SU-DHL-6 (cell line): Measurements from ENCODE around the gene PRR22.

Source experiments
- EZH2phosphoT487 ChIP-seq: fragments of 200-600 bp; sonication (generic), shearing (Covaris generic); conservative IDR thresholded peaks from 2 replicates; pipeline ENCODE4 v1.6.1; 2018; ENCODE audit warnings: mild to moderate bottlenecking, antibody characterized with exemption, low read length, moderate library complexity, mixed read lengths
- TF ChIP-seq, protein P1 (sequence below): fragments of 200-600 bp; sonication (generic); IDR thresholded peaks from one replicate; pipeline ENCODE4 v1.5.1; 2017; ENCODE audit warnings: antibody characterized with exemption, mild to moderate bottlenecking, low read length, moderate library complexity; ENCODE audit not compliant: insufficient read depth, poor library complexity, severe bottlenecking

DNA sequence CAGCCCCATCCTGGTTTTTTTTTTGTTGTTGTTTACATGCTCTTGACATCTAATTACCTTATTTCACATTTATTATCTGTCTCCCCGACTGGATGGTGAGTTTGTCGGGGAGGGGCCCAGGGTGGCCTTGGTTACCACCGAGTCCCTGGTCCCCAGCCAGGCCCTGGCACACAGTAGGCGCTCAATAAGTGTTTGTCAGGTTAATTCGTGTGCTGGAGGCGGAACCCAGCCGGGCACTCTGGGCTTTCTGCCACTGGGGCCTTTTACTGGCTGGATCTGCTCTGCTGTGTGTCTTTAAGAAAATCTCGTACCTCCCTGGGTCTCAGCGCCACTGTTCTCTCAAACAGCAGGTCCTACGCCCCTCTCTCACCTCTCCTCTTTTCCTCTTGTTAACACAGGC is 24.9 kb upstream of the PRR22 start:
- TF ChIP-seq, protein P1, sequence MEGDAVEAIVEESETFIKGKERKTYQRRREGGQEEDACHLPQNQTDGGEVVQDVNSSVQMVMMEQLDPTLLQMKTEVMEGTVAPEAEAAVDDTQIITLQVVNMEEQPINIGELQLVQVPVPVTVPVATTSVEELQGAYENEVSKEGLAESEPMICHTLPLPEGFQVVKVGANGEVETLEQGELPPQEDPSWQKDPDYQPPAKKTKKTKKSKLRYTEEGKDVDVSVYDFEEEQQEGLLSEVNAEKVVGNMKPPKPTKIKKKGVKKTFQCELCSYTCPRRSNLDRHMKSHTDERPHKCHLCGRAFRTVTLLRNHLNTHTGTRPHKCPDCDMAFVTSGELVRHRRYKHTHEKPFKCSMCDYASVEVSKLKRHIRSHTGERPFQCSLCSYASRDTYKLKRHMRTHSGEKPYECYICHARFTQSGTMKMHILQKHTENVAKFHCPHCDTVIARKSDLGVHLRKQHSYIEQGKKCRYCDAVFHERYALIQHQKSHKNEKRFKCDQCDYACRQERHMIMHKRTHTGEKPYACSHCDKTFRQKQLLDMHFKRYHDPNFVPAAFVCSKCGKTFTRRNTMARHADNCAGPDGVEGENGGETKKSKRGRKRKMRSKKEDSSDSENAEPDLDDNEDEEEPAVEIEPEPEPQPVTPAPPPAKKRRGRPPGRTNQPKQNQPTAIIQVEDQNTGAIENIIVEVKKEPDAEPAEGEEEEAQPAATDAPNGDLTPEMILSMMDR = no peak
- TF ChIP-seq EZH2phosphoT487 = no peak
